Loucy (cell line): ENCODE measurements around the gene MPP3.

Experiments used
- CTCF ChIP-seq: fragments of 200-600 bp; sonication (generic); conservative IDR thresholded peaks from 2 replicates; pipeline ENCODE4 v1.5.1; 2014; ENCODE audit warnings: mild to moderate bottlenecking, antibody characterized with exemption, low read length
- EZH2phosphoT487 ChIP-seq: fragments of 200-600 bp; IDR thresholded peaks from 2 replicates; pipeline ENCODE4 v1.6.1; 2018; ENCODE audit warnings: antibody characterized with exemption, mild to moderate bottlenecking, moderate library complexity, borderline replicate concordance

- TF ChIP-seq CTCF (no peak), EZH2phosphoT487 (no peak)
Observed at GRCh38 chr17:43823350-43824084, 9.4 kb downstream of the MPP3 start.
